HG03575 (cell line): ENCODE data around the gene POP5.
"Not testable (repeated sequence)": the region's sequence is repeated elsewhere in the genome, so short reads cannot be mapped to it uniquely, and the experiment has no call there.

ENCODE experiments used
- ATAC-seq: cut with Tn5 transposase; IDR thresholded peaks from one replicate; pipeline ENCODE4 v1.9.1; 2021; ENCODE audit not compliant: unreplicated experiment, insufficient number of reproducible peaks, low FRiP score; ENCODE audit errors: extremely low read depth

Gene POP5

DNA sequence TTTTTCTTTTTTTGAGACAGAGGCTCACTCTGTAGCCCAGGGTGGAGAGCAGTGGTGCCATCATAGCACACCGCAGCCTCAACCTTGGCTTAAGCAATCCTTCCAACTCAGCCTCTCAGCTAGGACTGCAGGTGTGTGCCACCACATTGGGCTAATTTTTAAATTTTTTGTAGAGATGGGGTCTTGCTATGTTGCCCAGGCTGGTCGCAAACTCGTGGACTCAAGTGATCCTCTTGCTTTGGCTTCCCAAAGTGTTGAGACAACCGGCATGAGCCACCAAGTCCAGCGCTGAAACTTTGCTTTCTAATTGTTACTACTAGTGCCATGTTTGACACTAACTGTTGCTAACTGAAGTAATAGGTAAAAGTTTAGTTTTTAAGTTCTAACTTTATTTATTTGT is 39.0 kb downstream of the POP5 start:
- no peak for ATAC-seq

DNA sequence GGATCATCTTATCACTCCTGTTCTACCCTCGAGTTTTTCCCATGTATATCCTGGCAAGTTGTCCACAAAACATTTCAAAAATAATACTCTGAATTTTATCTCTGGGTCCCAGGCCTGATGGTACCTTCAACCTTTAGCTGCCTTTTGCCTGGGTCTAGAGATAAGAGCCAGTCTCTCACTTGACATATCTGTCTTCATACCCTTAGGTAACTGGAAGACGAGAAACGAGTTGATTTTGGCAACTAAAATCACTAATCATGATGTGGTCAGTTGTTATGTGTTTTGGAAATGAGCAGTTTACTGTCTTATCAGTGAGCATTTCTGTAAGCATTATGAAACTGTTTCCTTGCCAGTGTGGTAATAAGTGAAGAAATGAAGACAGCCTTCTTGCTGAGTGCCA is 40.8 kb downstream of the POP5 start:
- no peak for ATAC-seq

DNA sequence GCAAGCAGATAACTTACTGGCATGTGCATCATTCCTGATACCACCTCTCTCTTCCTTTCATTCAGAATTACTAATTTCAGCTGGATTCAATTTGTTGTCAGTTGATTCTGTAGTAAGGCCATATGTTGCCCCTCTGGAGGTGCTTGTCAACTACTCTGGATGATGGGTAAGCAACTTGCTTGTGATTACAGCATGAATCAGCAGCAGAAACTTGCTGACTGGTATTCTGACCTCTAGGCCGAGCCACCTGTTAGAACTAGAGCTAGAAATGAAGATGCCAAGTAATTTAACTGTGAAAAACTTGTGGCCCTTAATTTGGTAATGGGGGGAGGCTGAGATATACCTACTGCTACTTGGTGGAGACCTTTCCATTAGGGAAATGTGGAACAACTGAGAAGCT is 41.9 kb downstream of the POP5 start:
- ATAC-seq: no peak

DNA sequence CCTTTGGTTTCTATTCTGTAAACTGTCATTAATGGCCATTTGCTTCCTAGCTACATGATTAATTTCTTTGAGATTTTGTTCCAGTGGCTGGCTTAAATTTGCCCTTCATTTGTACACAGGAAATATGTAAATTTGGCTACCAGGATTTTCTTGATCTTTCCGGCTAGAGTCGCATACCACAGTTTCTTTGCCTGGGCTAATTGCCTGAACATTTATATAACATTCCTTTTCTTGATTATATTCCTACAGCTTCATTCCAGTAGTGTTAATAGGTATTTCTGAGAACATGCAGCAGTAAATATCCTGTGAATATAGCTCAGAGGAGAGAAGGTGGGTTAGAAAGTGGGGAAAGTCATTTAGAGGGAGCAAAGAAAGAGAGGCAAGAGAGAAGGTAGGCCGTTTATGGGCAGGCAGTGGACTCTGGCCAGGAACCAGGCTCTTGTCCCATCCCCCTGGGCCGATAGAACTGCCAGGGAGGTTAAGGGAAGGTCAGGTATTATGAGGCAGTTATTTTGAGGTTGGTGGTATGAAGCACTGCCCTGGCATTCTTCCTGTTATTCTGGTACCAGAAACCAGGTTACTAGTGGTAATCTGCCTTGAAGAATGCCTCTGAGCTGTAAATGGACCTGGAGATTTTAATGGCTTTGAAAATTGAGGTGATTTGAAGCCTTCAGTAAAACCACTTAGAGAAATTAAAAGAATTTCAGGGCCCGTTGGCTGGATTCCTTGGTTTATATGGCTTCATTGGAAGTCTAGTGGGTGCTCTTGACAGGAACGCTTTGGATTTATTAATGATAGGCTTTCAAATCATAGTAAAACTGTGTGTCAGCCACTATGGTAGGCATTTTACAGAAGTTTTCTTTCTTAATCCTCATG is 42.7 kb downstream of the POP5 start:
- ATAC-seq: no peak

DNA sequence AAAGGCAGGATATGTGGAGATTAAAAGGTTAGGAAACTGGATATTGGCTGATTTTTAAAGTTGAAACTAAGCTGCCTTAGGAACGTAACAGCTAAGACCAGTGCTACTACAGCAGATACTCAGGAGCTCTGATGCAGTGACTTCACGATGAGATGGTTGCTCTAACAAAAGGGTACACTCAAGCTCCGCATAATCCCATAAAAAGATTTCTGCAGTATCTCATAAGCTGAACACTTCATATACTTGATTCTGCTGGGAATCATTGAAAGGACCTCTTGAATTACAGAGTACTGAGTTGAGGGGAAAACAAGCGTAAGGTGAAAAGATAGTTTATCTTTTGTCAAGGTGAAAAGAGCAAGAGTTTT is 43.4 kb downstream of the POP5 start:
- no peak for ATAC-seq

DNA sequence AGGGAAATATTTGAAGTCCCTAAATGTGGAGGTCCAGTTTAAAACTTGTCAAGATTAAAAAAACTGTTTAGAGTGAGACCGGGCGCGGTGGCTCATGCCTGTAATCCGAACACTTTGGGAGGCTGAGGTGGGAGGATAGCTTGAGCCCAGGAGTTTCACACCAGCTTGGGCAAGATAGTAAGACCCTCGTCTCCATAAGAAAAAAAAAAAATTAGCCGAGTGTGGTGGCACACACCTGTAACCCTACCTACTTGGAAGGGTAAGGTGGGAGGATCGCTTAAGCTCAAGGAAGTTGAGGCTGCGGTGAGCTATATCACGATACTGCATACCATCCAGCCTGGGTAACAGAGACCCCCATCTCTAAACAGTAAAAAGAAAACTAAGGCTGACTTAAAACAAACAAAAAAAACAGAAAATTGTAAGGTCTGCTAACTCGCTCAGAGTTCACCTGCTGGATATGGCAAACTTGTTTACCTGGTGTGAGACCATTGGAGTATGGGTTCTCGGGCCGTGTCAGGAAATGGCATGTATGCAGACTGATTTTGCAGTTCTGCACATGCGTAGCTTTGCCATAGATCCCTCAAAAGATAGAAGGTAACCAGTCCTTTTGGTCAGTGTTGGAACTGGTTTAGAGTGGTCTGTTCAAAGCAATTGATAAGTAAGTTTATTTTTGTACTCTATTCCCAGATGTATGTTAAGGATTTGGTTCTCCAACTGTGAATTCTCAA is 45.0 kb downstream of the POP5 start:
- no peak for ATAC-seq

DNA sequence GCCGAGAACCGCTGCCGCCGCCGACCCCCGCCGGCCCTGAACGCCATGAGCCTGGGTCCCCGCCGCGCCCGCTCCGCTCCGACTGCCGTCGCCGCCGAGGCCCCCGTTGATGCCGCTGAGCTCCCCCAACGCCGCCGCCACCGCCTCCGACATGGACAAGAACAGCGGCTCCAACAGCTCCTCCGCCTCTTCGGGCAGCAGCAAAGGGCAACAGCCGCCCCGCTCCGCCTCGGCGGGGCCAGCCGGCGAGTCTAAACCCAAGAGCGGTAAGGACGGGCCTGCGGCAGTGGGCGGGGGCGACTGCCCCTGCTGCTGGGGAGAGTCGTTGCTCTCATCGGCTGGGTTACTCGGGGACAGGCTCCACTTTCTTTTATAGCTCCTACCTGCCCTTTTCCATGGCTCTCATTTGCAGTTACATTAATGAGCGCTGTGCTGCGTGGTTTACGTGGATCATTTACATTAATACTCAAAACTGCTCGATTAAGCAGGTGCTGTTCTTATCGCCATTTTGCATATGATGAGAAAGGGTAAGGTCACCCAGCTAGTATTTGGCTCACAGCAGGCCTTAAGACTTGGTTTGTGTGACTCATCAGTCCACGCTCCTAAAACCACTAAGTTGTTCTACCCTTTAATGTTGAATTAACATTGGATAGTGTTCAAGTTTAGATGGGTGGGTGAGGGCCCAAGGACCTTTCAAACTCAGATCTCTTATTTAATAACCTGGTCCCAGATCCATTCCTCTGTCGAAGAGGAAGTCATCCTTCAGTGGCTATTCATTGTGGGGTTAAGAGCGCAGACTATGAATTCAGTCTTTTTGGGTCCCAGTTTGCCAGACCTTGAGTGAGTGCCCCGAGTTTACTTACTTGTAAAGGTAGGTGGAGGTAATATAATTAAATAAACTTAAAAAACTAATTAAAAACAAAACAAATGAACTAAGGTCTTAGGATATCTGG is 46.2 kb downstream of the POP5 start:
- ATAC-seq: no peak

DNA sequence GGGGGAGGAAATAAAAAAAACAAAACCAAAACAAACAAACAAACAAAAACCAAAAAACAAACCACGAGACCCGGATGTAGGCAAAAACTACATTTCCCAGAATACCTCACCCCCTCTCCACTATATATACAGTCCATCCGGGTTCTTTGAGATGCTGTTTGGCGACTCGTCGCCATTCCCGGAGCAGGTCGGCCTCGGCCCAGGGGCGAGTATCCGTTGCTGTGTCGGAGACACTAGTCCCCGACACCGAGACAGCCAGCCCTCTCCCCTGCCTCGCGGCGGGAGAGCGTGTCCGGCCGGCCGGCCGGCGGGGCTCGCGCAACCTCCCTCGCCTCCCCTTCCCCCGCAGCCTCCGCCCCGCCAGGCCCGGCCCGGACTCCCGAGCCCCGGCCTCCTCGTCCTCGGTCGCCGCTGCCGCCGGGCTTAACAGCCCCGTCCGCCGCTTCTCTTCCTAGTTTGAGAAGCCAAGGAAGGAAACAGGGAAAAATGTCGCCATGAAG is 46.9 kb downstream of the POP5 start, which contains the start of gene RNF10:
TSS of gene RNF10 (plus strand) at position 154 of the 500 bp plus-strand sequence. CDS start 456 bp downstream, outside the sequence.
- no peak for ATAC-seq

DNA sequence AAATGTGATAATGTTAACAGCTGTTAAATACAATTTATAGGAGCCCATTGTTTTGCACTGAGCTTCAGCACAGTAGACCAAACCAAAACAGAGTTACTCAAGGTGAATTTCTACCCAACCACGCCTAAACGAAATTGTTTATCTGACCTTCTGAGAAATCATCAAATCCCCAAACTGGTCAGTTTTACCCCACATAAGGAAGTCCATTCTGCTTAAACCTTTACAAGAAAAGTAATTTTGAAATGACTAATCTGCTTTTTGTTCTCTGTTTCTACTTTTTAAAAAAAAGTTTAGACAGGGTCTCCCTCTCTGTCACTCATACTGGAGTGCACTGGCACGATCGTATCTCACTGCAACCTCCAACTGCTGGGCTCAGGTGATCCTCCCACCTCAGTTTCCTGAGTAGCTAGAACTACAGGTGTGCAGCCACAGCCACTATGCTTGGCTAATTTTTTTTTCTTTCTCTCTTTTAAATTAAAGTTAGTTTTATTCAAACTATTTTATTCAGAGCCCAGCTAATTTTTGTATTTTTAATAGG is 48.4 kb downstream of the POP5 start:
- no peak for ATAC-seq

DNA sequence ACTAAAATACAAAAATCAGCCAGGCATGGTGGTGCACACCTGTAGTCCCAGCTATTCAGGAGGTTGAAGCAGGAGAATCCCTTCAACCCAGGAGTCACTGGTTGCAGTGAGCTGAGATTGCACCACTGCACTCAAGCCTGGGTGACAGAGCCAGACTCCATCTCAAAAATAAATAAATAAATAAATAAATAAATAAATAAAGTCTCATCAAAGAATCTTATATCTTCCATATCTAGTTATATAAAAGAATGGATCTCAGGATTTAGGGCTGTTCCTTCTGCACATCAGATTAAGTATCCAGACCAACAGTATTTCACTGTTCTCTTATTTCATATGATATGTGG is 50.8 kb downstream of the POP5 start:
- ATAC-seq: not testable (repeated sequence)

DNA sequence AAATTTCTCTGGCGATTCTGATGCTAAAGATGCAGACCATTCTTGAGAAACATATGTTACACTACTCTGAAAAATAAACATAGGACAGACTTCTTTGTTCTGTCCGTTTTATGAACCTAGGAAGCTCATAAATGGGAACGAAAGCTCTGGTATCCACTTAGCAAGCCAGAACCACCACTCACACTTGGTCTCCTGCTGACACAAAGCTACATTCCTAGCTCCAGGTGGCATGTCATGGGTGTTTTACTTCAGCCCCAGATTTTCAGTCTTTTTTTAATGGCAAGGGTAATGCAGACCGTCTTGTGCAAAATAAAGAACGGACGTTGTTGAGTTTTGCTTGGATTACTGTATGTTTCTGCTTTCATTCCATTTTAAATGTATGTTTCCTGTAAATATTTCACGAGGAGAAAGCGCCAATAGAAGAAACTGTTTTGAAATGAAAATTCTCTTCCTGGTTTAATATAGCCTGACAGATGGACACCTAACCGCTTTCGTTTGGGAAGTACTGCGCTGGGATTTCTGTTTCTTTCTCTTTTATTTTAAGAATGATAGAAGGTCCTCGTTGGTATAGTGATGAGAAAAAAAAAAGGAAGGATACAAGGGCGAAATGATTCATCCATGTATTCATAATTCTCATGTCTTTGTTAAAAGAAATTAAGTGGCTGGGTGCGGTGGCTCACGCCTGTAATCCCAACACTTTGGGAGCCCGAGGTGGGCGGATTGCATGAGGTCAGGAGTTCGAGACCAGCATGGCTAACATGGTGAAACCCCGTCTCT is 51.4 kb downstream of the POP5 start:
- no peak for ATAC-seq

DNA sequence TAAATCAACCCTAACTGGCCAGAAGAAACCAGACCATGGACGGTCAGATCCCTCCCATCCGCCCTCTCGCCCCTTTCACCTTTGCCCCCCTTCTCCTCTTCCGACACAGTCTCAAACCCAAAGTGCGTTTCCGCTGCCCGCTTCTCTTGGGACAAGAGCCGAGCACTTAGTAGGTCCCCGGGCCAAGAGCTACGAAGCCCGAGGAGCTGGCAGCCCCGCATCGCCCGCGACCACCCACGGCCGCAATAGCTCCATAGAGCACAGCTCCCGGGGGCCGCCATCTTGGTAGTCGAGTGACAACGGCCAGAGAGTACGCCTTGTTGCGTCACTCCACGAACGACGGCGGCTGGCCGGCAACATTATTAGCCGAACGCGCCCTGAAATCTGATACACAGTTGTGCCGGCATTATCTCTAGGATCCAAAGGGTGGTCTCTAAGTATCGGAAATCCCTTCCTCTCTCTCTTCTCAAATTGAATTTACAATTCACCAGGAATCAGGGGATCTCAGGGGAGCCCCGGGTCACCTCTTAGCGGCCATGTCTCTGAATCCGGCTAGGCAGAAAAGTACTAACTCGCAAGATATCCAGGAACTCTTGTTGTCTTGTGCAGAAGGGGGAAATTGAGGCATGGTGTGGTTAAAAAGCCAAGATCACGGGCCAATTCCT is 52.2 kb downstream of the POP5 start, which contains the start of gene COQ5:
TSS of gene COQ5 (minus strand) at position 298 of the 665 bp plus-strand sequence. CDS start at position 281, 17 bp downstream.
- ATAC-seq: no peak
